Endothelial cell of hepatic sinusoid (primary cell): Measurements from ENCODE around the gene SRC.

Experiments used
- in situ Hi-C: cut with HindIII; loops from 2 replicates; pipeline ENCODE4 v1.10.0; 2017; ENCODE audit warnings: low sequenced_read_pairs

SRC gene

GRCh38 chr20:37420610-37421009 is 74.7 kb downstream of the SRC start:
- in situ Hi-C loops, result no loop called here

- in situ Hi-C loops, result no loop called here
These were observed 75.3 kb downstream of the SRC start for GRCh38 chr20:37421060-37421905.

GRCh38 chr20:37421988-37422387 is 76.0 kb downstream of the SRC start:
- in situ Hi-C loops, result no loop called here

GRCh38 chr20:37422791-37423286 is 76.9 kb downstream of the SRC start:
- in situ Hi-C loops, result no loop called here

DNA sequence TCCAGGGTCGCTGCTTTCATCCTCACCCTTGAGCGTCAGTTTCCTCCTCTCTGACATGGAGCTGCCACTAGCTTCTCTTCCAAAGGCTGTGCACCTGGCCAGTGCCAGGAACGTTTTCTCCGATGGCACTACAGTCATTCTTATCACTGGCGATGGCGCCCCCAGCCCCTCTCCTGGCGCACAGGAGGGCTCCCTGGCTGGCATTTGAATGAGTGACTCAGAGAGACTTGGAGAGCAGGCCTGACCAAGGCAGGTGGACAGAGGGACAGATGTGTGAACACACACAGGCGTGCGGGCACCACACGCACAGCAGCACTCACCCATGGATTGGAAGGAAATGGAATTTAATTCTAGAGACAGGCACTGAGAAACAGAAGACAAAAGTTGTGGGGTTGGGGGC is 77.6 kb downstream of the SRC start:
- in situ Hi-C loops, result no loop called here

GRCh38 chr20:37424062-37424851 is 78.3 kb downstream of the SRC start:
- in situ Hi-C loops, result no loop called here

- in situ Hi-C loops, result no loop called here
These were observed 79.2 kb downstream of the SRC start for GRCh38 chr20:37425103-37425625.

DNA sequence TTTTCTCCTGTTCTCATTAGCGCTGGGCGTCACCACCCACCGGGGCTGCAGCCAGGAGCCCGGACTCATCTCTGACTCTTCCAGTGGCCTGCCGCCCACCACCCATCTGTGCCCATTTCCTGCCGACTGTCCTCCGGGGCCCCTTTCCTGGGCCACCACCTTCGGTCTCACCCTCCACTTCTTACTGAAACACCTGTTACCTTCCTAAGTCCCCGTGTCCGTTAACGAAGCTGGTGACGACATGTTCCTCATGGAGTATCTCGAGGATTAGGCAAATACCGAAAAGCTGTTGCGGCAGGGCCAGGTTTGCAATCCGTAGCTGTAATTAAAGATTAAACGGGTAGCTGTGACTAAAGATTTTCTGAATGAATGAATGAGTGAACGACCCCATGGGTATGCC is 80.2 kb downstream of the SRC start:
- in situ Hi-C loops, result no loop called here

GRCh38 chr20:37426978-37427377 is 81.0 kb downstream of the SRC start:
- in situ Hi-C loops, result no loop called here

DNA sequence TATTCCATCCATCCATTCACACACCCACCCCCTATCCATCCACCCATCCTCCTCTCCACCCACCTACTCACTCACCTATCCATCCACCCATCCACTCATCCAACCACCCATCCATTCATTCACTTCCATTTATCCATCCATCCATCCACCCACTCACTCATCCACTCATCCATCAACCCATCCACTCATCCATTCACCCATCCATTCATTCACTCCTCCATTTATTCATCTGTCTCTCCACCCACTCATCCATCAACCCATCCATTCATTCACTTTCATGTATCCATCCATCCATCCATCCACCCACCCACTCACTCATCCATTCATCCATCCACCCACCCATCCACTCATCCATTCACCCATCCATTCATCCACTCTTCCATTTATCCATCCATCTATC is 84.1 kb downstream of the SRC start:
- in situ Hi-C loops, result no loop called here

- in situ Hi-C loops, result no loop called here
These were observed 85.0 kb downstream of the SRC start for GRCh38 chr20:37430778-37431460.

DNA sequence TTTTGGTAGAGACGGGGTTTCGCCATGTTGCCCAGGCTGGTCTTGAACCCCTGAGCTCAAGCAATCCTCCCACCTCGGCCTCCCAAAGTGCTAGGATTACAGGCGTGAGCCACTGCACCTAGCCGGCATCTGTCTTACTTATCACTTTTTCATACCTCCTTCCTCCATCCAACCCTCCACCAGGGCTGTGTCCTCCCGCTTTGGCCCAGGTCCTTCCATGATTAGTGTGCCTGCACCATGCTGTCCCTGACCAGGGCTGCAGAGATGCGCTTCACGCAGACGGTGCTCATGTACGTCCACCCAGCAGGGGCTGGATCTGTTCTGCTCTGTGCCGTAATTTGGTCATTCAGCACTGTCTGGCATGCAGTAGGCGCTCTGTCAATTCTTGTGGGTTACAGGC is 85.8 kb downstream of the SRC start:
- in situ Hi-C loops, result no loop called here

DNA sequence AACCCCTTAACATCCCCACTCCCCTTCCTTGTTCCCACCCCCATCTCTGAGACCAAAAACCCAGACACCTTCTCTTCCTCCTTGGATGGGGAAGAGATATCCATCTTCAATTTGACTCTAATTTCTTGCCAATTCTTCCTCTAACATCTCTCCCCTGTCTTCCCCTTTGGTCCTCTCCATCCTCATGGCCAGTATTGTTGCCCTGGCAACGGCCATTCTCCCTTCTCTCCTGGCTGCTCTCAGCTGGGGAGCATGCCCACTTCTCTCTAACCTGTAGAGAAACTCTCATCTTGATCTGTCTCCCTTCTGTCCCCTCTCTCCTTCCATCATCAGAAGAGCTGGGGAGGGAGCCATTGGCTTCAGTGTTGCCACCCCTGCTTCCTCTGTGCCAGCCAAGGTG is 86.7 kb downstream of the SRC start:
- in situ Hi-C loops, result no loop called here

DNA sequence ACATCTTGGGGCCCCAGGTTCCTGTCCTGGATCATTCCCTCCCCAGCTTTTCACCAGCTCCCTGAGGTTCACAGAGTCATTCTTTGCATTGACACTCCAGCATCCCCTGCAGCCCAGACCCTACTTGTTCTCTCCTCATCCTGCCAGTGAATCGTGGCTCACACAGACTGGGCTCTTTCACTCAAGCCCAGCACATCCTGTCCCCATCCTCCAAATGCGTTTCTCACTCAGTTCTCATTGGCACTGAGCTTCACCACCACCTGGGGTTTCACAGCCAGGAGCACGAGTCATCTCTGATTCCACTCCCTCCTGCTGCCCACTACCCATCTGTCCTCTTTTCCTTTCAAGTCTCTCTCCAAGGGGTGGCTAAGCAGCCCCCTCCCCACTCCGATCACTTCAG is 89.7 kb downstream of the SRC start:
- in situ Hi-C loops, result no loop called here

DNA sequence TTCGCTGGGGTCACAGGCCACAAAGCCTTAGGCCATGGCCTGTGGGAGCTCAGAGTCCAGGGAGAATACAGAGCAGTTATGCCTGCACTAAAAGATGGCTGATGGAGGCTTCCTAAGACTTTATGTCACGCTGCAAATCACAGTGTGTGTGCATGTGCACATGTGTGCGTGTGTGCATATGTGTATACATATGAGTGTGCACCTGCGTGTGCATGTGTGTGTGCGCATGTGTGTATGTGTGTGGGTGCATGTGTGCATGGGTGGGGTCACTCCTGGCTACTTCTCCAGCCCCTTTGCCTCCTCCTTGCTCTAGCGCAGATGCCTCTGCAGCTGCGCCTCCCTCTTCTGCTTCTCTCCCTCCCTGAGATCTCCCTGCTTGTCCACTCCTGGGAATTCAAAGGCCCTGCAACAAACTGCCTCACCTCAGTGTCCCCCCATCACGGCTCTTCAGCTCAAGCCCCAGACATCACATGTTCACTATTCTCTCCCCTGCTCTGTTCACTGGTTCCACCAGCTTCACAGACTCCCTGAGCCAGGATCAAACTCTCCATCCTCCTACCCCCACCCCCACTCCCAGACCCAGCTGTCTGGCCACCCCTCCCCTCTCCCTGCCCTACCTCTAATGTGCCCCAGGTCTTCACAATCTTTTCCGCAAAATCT is 90.7 kb downstream of the SRC start:
- in situ Hi-C loops, result no loop called here

- in situ Hi-C loops, result no loop called here
These were observed 91.7 kb downstream of the SRC start for GRCh38 chr20:37437676-37438075.

DNA sequence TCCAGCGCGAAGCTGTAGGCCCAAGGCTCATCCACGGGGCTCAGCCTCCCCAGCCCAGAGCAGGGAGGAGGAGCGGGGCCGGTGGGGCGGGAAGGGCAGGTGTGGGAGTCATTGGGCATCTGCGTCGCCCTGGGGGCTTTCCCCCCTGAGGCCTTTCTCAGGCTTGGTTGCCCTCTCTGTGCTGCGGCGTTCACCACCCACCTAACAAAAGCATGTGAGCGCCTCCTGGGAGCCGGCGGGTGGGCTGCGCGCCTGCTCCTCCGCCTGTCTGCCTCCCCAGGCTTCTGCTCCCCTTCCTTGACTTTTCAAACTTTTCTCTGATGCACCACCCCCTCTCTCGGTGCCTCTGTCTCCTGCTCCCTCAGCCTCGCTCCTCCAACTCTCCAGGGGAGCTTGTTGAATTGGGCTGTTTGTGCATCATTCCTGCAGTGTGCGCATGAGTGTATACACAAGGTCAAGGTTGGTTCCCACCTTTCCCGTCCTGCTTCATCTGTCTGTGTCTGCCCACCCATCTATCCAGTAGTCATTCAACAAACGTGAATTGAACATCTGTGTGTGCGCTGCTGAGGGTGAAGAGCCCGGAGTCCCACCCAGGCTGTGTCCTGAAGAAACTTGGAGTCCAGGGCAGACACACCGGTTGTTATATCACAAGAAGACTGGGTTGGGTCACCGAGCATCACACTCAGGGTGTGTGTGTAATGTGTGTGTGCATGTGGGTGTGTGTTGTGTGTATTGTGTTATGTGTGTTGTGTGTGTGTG is 92.7 kb downstream of the SRC start:
- in situ Hi-C loops, result no loop called here

- in situ Hi-C loops, result no loop called here
These were observed 93.4 kb downstream of the SRC start for GRCh38 chr20:37439223-37439933.

GRCh38 chr20:37441023-37441422 is 95.1 kb downstream of the SRC start:
- in situ Hi-C loops, result loop anchor here (5.0 kb wide), 1 partner anchor 81 kb away; the partner anchor contains the start of gene NNAT
